ENCODE measurements around the gene SEMA7A.

SEMA7A gene

GRCh38 chr15:74384881-74385643 lies 48.7 kb downstream of the SEMA7A start:
- peak; percentile 5 for DNase-seq

GRCh38 chr15:74384566-74384880 lies 49.2 kb downstream of the SEMA7A start:
- no peak for DNase-seq

- no peak for DNase-seq
Measured at GRCh38 chr15:74383695-74384565, 49.8 kb downstream of the SEMA7A start.

- DNase-seq: no peak
Measured at GRCh38 chr15:74383286-74383685, 50.5 kb downstream of the SEMA7A start.

- DNase-seq: peak; percentile 46
Measured at GRCh38 chr15:74382004-74382816, 51.5 kb downstream of the SEMA7A start.

GRCh38 chr15:74381481-74381880 lies 52.3 kb downstream of the SEMA7A start:
- DNase-seq: no peak

- DNase-seq: no peak
Measured at GRCh38 chr15:74381190-74381453, 52.6 kb downstream of the SEMA7A start.

GRCh38 chr15:74380361-74381189 lies 53.2 kb downstream of the SEMA7A start:
- DNase-seq: no peak

GRCh38 chr15:74378848-74379247 lies 54.9 kb downstream of the SEMA7A start:
- no peak for DNase-seq

- no peak for DNase-seq
Measured at GRCh38 chr15:74377831-74378766, 55.7 kb downstream of the SEMA7A start.

- DNase-seq: no peak
Measured at GRCh38 chr15:74376825-74377581, 56.8 kb downstream of the SEMA7A start.

GRCh38 chr15:74376226-74376625 lies 57.5 kb downstream of the SEMA7A start:
- DNase-seq: no peak

- DNase-seq: peak; percentile 42
Measured at GRCh38 chr15:74375303-74375693, 58.5 kb downstream of the SEMA7A start.

- DNase-seq: no peak
Measured at GRCh38 chr15:74374648-74375302, 59.0 kb downstream of the SEMA7A start.

GRCh38 chr15:74373731-74374647 lies 59.8 kb downstream of the SEMA7A start:
- peak; percentile 75 for DNase-seq

GRCh38 chr15:74373056-74373650 lies 60.6 kb downstream of the SEMA7A start:
- DNase-seq: no peak

GRCh38 chr15:74370471-74370870 lies 63.3 kb downstream of the SEMA7A start:
- DNase-seq: no peak

- no peak for DNase-seq
Measured at GRCh38 chr15:74369756-74370155, 64.0 kb downstream of the SEMA7A start.
